Spleen (tissue), 7 donors: Measurements from ENCODE around the gene ANXA2.

Experiments used
- CTCF ChIP-seq, 11 experiments: fragments of 200-600 bp in 7 of 11; fragments of 450-650 bp in 4 of 11; sonication (generic) in 4 of 11; IDR thresholded peaks in 8 of 11; conservative IDR thresholded peaks in 3 of 11; 1 replicate in 7 of 11; 2 replicates in 4 of 11; pipeline versions ENCODE4 v1.4.0 to v1.8.0; 2016 to 2021; ENCODE audit warnings: antibody characterized with exemption in 11 of 11, inconsistent platforms in 4 of 11, mild to moderate bottlenecking in 1 of 11
- POLR2A ChIP-seq, 3 donors: fragments of 450-650 bp; IDR thresholded peaks; one replicate each; pipeline ENCODE4 v1.5.1; 2017; ENCODE audit warnings: antibody characterized with exemption in 3 of 3, mild to moderate bottlenecking in 1 of 3
- donor health status: DM: no; HTN: no; CAD: no; lungs with moderate emphysema.
- donor health status: DM: no; HTN: no; CAD: no.
- donor health status: DM: no; HTN: no; CAD: no.

GRCh38 chr15:60301024-60301423 is 96.8 kb downstream of the ANXA2 start:
- no peak for TF ChIP-seq POLR2A (IDR thresholded peaks at IDR 0.05)
- no peak for TF ChIP-seq CTCF (IDR thresholded peaks at IDR 0.05 in 8 of 11, conservative IDR thresholded peaks at IDR 0.05 in 3 of 11)
